HL-60 (cell line): ENCODE results near the gene HMGB1.

Experiments
- DNase-seq, 2 experiments: peaks; one replicate each; pipeline ENCODE4 v3.0.0-alpha.2; 2010 to 2020; ENCODE audit warnings: low read depth in 1 of 2, low spot score in 1 of 2
- H3K27ac ChIP-seq: fragments of 250-450 bp; sonication (Bioruptor Pico); replicated peaks from 2 replicates; pipeline ENCODE4 v1.5.1; 2020; ENCODE audit warnings: mild to moderate bottlenecking, moderate library complexity
- H3K27me3 ChIP-seq: fragments of 250-450 bp; sonication (Bioruptor Pico); 2 replicates; pipeline ENCODE4 v1.5.1; 2021; ENCODE audit warnings: mild to moderate bottlenecking, moderate library complexity; ENCODE audit not compliant: insufficient read depth, poor library complexity, severe bottlenecking
- H3K4me3 ChIP-seq: replicated peaks from 2 replicates; pipeline ENCODE4 v1.5.1; 2011; ENCODE audit warnings: mild to moderate bottlenecking, control low read depth, low read length; ENCODE audit not compliant: insufficient read depth
- GABPA ChIP-seq: IDR thresholded peaks from 2 replicates; pipeline ENCODE4 v1.6.1; 2012; ENCODE audit warnings: low read depth
- POLR2AphosphoS5 ChIP-seq: IDR thresholded peaks from 2 replicates; pipeline ENCODE4 v1.6.1; 2012; ENCODE audit warnings: low read depth
- SPI1 ChIP-seq: IDR thresholded peaks from 2 replicates; pipeline ENCODE4 v1.6.1; 2012; ENCODE audit warnings: low read depth, mild to moderate bottlenecking, borderline replicate concordance
- TF ChIP-seq, protein P1 (sequence below): IDR thresholded peaks from 2 replicates; pipeline ENCODE4 v1.6.1; 2012; ENCODE audit warnings: low read depth; ENCODE audit not compliant: insufficient replicate concordance
- TF ChIP-seq, protein P2 (sequence below): IDR thresholded peaks from one replicate; pipeline ENCODE4 v1.5.1; 2011; ENCODE audit warnings: low read length, control low read depth, inconsistent platforms; ENCODE audit not compliant: insufficient read depth

Gene HMGB1

DNA sequence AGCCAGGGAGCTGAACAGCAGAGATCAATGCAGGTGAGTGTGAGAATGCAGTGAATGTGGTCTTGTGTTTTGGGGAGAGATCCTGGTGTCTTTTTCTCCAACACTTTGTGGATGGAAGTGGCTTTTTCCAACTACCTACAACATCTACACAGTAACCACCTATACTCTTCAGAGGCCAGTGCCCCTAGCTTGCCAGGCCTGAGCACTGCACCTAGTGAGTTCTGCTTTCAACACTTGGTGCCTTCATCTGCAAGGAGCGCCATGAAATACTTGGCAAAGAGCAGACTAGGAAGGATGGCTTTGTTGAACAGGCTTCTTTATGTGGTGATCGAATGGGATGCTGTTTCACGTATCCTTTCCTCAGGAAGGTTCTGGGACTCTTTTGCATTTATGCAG lies 21.3 kb upstream of the HMGB1 start:
- Histone ChIP-seq H3K27me3 (no peaks in the 10 kb centered on the region), H3K27ac (no peak overlapping the region), H3K4me3 (no peak overlapping the region)
- DNase-seq, result no peak
- TF ChIP-seq GABPA, result no peak
- TF ChIP-seq, protein P1, sequence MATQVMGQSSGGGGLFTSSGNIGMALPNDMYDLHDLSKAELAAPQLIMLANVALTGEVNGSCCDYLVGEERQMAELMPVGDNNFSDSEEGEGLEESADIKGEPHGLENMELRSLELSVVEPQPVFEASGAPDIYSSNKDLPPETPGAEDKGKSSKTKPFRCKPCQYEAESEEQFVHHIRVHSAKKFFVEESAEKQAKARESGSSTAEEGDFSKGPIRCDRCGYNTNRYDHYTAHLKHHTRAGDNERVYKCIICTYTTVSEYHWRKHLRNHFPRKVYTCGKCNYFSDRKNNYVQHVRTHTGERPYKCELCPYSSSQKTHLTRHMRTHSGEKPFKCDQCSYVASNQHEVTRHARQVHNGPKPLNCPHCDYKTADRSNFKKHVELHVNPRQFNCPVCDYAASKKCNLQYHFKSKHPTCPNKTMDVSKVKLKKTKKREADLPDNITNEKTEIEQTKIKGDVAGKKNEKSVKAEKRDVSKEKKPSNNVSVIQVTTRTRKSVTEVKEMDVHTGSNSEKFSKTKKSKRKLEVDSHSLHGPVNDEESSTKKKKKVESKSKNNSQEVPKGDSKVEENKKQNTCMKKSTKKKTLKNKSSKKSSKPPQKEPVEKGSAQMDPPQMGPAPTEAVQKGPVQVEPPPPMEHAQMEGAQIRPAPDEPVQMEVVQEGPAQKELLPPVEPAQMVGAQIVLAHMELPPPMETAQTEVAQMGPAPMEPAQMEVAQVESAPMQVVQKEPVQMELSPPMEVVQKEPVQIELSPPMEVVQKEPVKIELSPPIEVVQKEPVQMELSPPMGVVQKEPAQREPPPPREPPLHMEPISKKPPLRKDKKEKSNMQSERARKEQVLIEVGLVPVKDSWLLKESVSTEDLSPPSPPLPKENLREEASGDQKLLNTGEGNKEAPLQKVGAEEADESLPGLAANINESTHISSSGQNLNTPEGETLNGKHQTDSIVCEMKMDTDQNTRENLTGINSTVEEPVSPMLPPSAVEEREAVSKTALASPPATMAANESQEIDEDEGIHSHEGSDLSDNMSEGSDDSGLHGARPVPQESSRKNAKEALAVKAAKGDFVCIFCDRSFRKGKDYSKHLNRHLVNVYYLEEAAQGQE, result no peak
- no peak for TF ChIP-seq SPI1
- TF ChIP-seq POLR2AphosphoS5, result no peak
- TF ChIP-seq, protein P2, sequence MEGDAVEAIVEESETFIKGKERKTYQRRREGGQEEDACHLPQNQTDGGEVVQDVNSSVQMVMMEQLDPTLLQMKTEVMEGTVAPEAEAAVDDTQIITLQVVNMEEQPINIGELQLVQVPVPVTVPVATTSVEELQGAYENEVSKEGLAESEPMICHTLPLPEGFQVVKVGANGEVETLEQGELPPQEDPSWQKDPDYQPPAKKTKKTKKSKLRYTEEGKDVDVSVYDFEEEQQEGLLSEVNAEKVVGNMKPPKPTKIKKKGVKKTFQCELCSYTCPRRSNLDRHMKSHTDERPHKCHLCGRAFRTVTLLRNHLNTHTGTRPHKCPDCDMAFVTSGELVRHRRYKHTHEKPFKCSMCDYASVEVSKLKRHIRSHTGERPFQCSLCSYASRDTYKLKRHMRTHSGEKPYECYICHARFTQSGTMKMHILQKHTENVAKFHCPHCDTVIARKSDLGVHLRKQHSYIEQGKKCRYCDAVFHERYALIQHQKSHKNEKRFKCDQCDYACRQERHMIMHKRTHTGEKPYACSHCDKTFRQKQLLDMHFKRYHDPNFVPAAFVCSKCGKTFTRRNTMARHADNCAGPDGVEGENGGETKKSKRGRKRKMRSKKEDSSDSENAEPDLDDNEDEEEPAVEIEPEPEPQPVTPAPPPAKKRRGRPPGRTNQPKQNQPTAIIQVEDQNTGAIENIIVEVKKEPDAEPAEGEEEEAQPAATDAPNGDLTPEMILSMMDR, result no peak

DNA sequence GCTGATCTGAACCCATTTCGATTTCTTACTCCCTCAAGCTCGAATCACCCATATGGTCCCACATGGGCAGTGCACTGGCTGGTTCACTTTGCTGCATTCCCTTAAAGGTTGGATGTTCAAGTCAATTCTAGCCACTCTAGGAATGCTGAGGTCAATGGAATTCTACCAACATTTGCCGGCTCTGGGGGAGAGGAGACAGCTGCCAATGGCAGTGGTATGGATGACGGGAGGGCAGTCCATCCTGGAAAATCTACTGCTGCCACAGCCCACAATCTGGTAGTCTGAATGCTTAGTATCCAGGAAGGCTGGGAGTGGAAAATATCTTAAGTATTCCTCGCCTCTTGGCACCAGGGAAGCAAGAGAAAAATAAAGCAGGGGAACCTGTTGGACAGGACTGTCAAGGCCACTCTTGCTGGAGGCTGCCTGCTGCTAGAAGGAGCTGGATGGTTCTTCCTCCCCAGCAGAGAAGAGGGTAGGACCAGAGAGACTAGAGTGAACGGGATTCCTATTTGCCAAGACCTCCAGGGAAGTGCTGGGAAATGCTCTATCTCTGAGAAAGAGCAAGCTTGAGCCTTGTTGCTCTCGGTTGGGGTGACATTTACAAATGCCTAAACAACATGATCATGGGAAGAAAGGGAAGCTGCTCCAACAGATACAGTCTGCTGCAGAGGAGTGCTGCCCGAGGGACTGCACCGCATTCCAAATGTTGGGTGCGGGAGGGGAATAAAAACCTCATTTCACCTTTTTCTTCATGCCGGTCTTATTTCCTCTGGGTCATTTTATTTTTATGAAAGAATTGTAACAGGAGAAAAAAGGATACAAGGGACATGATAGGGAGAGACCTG lies 20.7 kb upstream of the HMGB1 start:
- H3K27me3 ChIP-seq, result no peaks in the 10 kb centered on the region
- DNase-seq, result no peak
- TF ChIP-seq, protein P2, result no peak
- TF ChIP-seq GABPA (no peak), SPI1 (no peak), POLR2AphosphoS5 (no peak)
- TF ChIP-seq, protein P1, result no peak
- no peak overlapping the region for H3K27ac ChIP-seq
- H3K4me3 ChIP-seq, result no peak overlapping the region

DNA sequence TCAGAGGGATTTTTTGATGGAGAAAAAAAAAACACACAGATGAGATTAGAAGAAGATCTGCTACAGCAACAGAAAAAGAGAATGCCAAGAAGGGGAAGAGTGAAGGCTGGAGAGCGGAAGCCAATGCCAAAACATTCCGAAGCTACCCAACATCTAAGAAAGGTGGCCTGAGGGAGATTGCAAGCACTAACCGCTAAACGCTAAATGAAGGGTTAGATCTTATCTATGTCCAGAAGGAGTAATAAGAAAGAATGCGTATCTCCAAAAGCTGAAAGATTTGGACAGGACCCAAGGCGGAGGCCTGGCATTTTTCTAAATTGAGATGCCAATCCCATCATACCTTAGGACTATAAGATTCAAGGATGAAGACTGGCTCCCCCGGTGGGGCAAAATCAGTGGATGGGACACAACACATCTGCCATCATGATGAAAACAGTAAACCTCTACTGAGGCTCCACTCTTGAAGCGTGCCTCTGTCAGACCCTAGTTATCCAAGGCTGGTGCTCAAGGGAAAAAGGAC lies 15.6 kb upstream of the HMGB1 start:
- Histone ChIP-seq H3K27ac (no peak overlapping the region), H3K27me3 (no peaks in the 10 kb centered on the region), H3K4me3 (no peak overlapping the region)
- DNase-seq, result no peak
- TF ChIP-seq, protein P1, result no peak
